Mesodermal cell (in vitro differentiated cells): ENCODE measurements around the gene INMT.
"Not testable (repeated sequence)": the region's sequence is repeated elsewhere in the genome, so short reads cannot be mapped to it uniquely, and the experiment has no call there.

Experiments used
- H3K27ac ChIP-seq: 2 replicates; pipeline ENCODE4 v1.7.0; 2013; ENCODE audit warnings: mild to moderate bottlenecking, low read depth, low read length, moderate library complexity; ENCODE audit not compliant: severe bottlenecking
- H3K36me3 ChIP-seq: 2 replicates; pipeline ENCODE4 v1.7.1; 2013; ENCODE audit warnings: mild to moderate bottlenecking, low read length, moderate library complexity; ENCODE audit not compliant: control insufficient read depth, insufficient read depth
- H3K4me1 ChIP-seq: one replicate; pipeline ENCODE4 v1.7.1; 2013; ENCODE audit warnings: mild to moderate bottlenecking, low read length; ENCODE audit not compliant: insufficient read depth, control insufficient read depth, poor library complexity, severe bottlenecking
- H3K4me3 ChIP-seq: 2 replicates; pipeline ENCODE4 v1.7.0; 2013; ENCODE audit warnings: low read length, control low read depth, mild to moderate bottlenecking; ENCODE audit not compliant: insufficient read depth, poor library complexity, severe bottlenecking; ENCODE audit errors: extremely low read depth
- H3K9me3 ChIP-seq: 2 replicates; pipeline ENCODE4 v1.7.1; 2013; ENCODE audit warnings: mild to moderate bottlenecking, low read length, moderate library complexity; ENCODE audit not compliant: control insufficient read depth
- WGBS, 2 experiments: methylation state at CpG; one replicate each; pipeline ENCODE4 v1.1.5; 2013; ENCODE audit warnings: missing lambda C conversion rate in 2 of 2; ENCODE audit not compliant: insufficient coverage in 2 of 2; 5-methylcytosine and 5-hydroxymethylcytosine counted together

INMT gene

DNA sequence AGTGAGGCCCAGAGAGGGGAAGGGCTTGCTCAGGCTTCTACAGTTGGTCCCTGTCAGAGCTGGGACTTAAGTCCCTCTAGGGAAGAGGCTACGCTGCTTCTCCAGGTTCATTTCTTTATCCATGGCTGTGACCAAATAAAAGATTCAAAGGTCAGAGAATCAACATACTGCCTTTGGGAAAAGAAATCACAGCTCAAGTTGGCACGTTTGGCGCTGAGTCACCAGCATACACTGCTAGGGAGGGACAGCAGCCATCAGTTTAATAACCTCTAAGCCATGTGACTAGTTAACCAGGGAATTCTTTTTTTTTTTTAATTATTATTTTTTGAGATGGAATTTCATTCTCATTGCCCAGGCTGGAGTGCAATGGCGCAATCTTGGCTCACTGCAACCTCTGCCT lies 41.3 kb upstream of the INMT start:
- Histone ChIP-seq H3K36me3 (no peaks in the 10 kb centered on the region), H3K27ac (no peak overlapping the region), H3K4me1 (peaks cover 2% of the 10 kb centered on the region), H3K9me3 (no peaks in the 10 kb centered on the region), H3K4me3 (no peak overlapping the region)
- WGBS, 2 experiments: 92 to 96% methylated on average over 3 to 4 of the region's 4 CpGs

DNA sequence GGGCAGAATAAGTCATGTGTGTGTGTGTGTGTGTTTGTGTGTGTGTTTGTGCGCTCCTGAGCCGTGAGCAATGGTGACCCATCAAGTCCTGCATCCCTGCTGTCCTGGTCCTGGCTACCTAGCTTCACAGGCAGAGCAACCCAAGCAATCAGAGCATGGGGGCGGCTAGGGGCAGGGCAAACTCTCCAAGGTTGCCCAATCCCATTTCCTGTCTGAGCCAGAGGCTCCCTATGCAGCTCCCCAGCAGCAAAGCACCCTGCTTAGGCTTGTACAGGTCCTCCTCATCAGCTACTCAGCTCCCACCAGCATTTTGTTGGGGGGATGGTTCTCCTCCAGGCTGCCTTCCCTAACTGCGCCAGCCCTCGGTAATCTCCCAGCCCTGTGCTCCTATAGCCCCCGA lies 38.5 kb upstream of the INMT start:
- 80 to 94% methylated on average over 1 to 3 of the region's 6 CpGs for WGBS, 2 experiments
- H3K4me1 ChIP-seq: peaks cover 2% of the 10 kb centered on the region
- no peak overlapping the region for H3K27ac ChIP-seq
- H3K36me3 ChIP-seq: no peaks in the 10 kb centered on the region
- peaks cover 17% of the 10 kb centered on the region for H3K9me3 ChIP-seq
- H3K4me3 ChIP-seq: no peak overlapping the region

DNA sequence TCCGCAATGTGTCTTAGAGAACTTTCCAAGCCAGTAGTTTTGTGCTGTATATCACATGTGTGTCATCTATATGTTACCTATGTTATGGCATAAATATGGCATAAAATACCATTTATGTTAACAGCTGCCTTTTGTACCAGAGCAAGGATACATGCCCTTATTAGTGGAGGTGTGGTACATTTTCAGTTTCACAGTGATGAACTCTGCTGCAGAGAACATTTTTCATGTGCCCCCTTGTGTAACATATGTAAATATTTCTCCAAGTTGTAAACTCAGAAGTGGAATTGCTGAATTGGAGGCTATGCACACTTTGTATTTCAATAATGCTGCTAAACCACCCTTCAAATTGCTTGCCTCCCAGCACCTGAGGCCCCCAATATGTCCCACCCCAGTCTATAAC lies 37.8 kb upstream of the INMT start:
- peaks cover 17% of the 10 kb centered on the region for H3K9me3 ChIP-seq
- WGBS, 2 experiments: no CpG with 5 or more reads among the region's 1 CpG
- no peaks in the 10 kb centered on the region for H3K36me3 ChIP-seq
- no peak overlapping the region for H3K4me3 ChIP-seq
- peaks cover 2% of the 10 kb centered on the region for H3K4me1 ChIP-seq
- H3K27ac ChIP-seq: no peak overlapping the region

DNA sequence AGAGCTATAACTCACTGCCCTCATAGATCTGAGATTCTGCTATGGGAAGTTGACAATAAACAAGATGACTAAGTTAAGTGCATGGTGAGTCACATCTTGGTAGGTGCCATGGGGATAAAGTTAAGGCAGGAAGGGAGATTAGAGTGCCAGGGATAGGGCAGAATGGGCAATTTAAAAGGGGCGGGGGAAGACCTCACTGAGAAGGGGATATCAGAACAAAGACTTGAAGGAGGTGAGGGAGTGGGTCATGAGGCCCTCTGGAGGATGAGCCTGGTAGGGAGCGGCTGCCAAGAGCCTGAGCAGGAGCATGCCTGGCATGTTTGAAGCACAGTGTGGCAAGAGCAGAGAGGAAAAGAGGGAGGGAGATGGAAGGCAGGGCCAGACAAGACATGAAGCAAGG lies 34.8 kb upstream of the INMT start:
- no peak overlapping the region for H3K4me3 ChIP-seq
- peaks cover 28% of the 10 kb centered on the region for H3K9me3 ChIP-seq
- no peaks in the 10 kb centered on the region for H3K36me3 ChIP-seq
- WGBS, 2 experiments: 44 to 62% methylated on average over 2 of the region's 2 CpGs
- no peaks in the 10 kb centered on the region for H3K4me1 ChIP-seq
- H3K27ac ChIP-seq: peak overlapping the region; percentile 41

DNA sequence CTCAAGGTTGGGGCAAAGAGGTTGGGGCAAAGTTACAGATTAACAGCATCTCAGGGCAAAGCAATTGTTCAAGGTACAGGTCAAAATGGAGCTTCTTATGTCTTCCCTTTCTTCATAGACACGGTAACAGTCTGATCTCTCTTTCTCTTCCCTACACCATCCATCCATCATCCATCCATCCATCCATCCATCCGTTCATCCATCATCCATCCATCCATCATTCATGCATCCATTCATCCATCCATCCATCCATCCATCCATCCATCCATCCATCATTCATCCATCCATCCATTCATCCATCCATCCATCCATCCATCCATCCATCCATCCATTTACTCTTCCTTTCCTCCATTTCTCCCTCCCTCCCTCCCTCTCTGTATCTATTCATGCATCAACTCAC lies 32.5 kb upstream of the INMT start:
- H3K9me3 ChIP-seq: peaks cover 28% of the 10 kb centered on the region
- H3K4me1 ChIP-seq, H3K36me3 ChIP-seq, H3K4me3 ChIP-seq, H3K27ac ChIP-seq: not testable (repeated sequence)
- WGBS, 2 experiments: 78% methylated on average over 2 of the region's 2 CpGs

DNA sequence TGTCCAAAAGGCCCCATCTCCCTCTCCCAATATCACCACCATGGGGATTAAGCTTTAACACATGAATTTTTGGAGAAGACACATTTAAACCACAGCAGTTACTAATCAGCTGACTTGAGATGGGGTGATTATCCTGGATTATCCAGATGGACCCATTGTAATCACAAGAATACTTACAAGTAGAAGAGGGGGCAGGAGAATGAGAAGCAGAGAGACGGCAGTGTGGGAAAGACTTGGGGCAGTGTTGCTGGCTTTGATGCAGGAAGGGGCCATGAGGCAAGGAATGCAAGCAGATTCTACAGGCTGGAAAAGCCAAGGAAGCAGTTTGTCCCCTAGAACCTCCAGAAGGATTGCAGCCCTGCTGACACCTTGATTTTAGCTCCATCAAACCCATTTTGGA lies 30.7 kb upstream of the INMT start:
- Histone ChIP-seq H3K9me3 (peaks cover 28% of the 10 kb centered on the region), H3K4me3 (no peak overlapping the region), H3K36me3 (no peaks in the 10 kb centered on the region), H3K27ac (no peak overlapping the region), H3K4me1 (no peaks in the 10 kb centered on the region)
- 80 to 82% methylated on average over 1 of the region's 1 CpG for WGBS, 2 experiments

DNA sequence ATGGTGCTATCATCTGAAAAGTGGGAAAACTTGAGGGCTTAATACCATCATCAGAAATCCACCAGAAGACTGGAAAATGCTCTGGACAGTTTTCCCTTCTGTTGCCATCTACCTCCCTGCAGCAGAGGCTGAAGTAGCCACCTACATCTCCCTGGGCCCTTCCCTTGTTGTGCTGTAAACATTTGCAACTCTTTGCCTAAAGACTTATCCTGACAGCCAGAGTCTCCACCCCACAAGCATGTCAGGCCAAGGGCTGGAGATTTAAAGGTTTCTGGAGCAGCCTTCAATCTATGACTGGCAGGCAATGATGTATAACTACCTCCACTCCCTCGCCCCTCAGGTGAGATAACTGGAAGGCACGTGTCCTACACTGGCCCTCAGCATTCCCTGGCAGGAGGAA lies 29.7 kb upstream of the INMT start:
- Histone ChIP-seq H3K27ac (no peak overlapping the region), H3K4me1 (no peaks in the 10 kb centered on the region), H3K36me3 (no peaks in the 10 kb centered on the region), H3K4me3 (no peak overlapping the region), H3K9me3 (peaks cover 22% of the 10 kb centered on the region)
- 57% methylated on average over 2 of the region's 2 CpGs; no CpG with 5 or more reads in 1 of the 2 experiments for WGBS, 2 experiments

DNA sequence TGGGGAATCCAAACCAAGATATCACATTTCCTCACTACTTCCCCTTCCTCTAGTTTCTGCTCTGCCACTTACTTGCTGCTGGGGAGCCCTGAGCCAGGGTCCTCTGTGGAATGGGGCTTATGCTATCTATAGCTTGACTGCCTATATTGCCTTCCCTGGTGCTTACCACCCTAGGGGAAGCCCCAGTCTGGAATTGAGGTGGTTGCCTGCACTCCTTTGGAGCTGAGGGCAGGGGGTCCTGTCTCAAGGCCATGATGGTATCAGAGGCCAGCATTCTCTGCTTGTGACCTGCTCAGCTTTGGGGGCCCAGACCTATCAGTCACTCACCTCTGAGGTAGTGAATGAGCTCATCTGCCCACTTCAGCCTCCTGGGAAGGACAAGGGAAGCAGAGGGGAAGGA lies 29.3 kb upstream of the INMT start:
- no peaks in the 10 kb centered on the region for H3K36me3 ChIP-seq
- no peak overlapping the region for H3K27ac ChIP-seq
- H3K4me1 ChIP-seq: no peaks in the 10 kb centered on the region
- no peak overlapping the region for H3K4me3 ChIP-seq
- H3K9me3 ChIP-seq: peaks cover 18% of the 10 kb centered on the region

DNA sequence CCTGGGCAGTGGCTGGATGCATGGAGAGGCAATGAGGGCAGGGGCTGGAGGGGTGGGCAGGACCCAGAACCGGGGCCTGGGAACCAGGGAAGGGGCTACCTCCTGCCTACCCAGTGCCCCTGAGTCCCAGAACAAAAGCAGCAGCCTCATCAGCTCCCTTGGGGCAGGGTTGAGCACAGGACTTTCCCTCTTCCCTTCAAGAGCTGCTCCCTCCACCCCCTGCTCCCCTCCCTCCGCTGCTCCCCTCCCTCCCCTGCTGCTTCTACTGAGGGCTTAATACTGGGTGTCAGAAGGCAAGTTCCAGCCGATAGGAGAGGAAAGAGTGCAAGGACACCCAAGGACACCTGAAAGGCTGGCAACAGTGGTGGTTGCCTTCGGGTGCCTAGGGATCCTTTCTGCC lies 28.2 kb upstream of the INMT start:
- Histone ChIP-seq H3K36me3 (no peaks in the 10 kb centered on the region), H3K9me3 (peaks cover 11% of the 10 kb centered on the region), H3K27ac (no peak overlapping the region), H3K4me3 (no peak overlapping the region), H3K4me1 (no peaks in the 10 kb centered on the region)
- 33 to 90% methylated on average over 1 to 2 of the region's 4 CpGs for WGBS, 2 experiments

DNA sequence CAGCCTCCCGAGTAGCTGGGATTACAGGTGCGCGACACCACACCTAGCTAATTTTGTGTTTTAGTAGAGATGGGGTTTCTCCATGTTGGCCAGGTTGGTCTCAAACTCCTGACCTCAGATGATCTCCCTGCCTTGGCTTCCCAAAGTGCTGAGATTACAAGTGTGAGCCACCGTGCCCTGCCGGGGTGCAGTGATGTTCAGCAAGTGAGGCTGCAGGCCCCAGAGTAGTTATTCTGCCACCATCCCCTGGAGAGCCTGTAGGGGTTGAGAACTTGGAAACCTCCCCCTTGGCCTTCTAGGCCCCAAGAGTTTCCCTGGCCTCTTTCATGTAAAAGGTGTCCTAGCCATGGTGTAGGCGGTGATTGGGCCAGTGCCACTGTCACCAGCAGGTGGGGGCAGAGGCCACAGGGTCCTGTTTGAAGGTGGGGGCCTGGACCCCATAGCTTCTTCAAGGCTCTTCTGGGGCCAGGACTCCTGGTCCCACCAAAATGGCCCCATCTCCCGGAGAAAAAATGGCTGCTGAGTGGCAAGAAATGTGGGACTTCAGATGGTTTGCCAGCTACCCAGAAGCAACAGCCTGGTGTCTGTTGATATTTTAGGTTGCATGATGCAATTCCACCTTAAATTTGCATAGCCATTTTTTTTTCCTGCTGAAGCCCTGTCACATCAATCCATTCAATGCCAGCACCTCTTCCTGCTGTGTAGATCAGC lies 25.5 kb upstream of the INMT start:
- Histone ChIP-seq H3K4me1 (no peaks in the 10 kb centered on the region), H3K9me3 (no peaks in the 10 kb centered on the region), H3K4me3 (no peak overlapping the region), H3K36me3 (no peaks in the 10 kb centered on the region), H3K27ac (no peak overlapping the region)
- WGBS, 2 experiments: 87 to 90% methylated on average over 4 to 5 of the region's 7 CpGs

DNA sequence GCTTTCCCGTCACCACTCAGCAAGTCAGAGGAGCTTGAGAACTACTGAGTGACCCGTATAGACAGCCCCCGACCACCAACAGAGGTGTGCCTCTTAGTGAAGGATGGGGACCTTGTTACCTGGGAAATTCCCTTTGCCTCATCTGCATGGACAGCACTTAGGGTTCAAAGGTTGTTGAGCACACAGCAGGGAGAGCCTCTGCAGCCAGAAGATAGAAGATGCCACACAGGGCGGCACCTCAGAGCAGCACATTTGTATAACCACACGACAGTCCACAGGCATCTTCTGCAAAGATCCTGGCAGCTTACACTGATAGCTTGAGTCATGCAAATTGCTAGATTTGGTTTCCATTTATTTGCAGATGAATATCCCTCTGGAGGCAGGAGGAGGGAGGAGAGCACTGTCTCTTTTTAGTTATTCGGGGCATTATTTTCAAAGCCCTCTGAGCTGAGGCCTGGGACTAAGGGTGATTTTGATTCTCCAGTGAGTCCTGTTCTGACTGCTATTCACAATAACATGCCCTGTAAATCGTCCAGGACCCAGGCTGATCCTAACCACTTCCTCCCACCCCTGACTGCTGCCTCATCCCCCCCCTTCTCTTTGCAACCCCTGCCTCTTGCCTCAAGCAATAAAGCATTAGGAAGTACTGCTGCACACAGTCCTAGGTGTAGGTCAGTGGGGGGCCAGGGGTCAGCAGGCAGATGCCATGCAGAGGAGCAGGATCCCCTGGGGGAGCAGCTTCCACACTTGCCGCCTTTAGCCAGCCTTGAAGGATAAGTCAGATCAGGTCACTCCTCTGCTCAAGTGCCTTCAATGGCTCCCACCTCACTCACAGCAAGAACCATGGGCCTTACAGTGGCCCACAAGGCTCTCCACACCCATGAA lies 24.6 kb upstream of the INMT start:
- Histone ChIP-seq H3K4me1 (no peaks in the 10 kb centered on the region), H3K4me3 (no peak overlapping the region), H3K36me3 (no peaks in the 10 kb centered on the region), H3K9me3 (no peaks in the 10 kb centered on the region), H3K27ac (no peak overlapping the region)
- whole genome bisulfite sequencing, 2 experiments: 38 to 42% methylated on average over 5 to 8 of the region's 8 CpGs
